NCI-H774 (cell line): ENCODE results near the gene MRGPRX4.
"Not testable (repeated sequence)": the region's sequence is repeated elsewhere in the genome, so short reads cannot be mapped to it uniquely, and the experiment has no call there.

Experiments
- DNase-seq: peaks from one replicate; lab custom pipeline; 2025; lab: John Stamatoyannopoulos, UW

MRGPRX4 gene

DNA sequence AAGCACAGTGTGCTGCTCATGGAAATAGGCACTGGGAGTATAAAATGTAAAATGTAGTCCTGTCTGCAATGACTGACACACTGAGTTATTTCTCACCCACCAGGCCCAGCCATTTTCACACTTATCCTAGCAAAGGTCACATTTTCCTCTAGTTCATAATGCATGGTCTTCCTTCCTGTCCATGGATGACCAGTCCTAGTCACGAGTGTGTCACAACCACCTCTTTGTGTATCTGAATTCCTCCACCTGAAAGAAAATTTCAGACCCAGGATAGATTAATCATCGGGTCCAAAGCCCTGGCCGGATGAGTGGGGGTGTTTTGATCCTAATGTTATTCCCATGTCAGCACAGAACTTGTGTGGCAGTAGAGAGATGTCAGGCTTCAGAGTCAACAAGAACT is at the start of gene MRGPRX4:
Gene MRGPRX4 (plus strand): TSS at position 172 of the 400 bp plus-strand sequence. CDS start 420 bp downstream, outside the sequence.
- DNase-seq: no peak

DNA sequence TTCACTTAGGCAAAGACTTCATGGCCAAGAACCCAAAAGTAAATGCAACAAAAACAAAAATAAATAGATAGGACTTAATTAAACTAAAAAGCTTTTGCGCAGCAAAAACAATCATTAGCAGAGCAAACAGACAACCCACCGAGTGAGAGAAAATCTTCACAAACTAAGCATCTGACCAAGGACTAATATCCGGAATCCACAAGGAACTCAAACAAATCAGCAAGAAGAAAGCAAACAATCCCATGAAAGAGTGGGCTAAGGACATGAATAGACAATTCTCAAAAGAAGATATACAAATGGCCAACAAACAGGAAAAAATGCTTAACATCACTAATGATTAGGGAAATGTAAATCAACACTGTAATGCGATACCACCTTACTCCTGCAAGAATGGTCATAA is 41.5 kb upstream of the MRGPRX4 start:
- DNase-seq: not testable (repeated sequence)

DNA sequence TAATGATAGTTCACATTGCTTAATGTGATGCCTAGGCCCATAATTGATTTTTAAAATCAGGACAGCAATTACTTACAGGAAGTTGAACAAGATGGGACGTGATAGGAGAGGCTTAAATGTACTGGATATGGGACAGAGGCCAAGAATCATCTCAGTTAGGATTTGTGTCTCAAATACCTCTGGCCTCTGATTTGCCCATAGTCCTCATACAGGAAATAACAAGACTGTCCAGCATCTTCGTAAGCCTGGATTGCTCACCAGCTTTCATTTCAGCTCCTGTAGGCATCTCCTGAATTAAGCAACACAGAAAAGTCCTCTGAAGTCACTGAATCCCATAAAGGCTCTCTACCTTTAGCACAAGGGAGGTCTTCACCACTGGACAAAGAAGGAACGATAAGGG is 40.3 kb upstream of the MRGPRX4 start, which contains the start of gene MRGPRX3:
Gene MRGPRX3 (plus strand): TSS at position 231 of the 400 bp plus-strand sequence. CDS start 4,632 bp downstream, outside the sequence.
- DNase-seq: no peak

DNA sequence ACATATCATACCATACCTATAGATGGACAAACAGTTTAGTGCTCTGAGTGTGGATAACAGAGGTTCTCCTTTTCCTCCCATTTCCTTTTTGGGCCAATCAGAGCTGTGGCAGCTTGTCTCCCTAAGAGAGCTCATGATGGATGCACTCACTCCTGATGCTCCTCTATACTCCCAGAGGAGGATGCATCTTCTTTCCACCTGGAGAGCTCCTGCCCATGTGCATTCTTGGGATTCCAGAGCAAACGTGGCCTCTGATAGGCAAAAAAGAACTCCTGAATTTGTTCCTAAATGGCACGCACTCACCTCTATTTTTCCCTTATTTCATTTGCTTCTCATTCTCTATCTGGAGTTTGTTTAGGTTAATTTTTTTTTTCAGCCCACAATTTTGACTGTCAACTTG is 37.3 kb upstream of the MRGPRX4 start:
- DNase-seq: no peak

DNA sequence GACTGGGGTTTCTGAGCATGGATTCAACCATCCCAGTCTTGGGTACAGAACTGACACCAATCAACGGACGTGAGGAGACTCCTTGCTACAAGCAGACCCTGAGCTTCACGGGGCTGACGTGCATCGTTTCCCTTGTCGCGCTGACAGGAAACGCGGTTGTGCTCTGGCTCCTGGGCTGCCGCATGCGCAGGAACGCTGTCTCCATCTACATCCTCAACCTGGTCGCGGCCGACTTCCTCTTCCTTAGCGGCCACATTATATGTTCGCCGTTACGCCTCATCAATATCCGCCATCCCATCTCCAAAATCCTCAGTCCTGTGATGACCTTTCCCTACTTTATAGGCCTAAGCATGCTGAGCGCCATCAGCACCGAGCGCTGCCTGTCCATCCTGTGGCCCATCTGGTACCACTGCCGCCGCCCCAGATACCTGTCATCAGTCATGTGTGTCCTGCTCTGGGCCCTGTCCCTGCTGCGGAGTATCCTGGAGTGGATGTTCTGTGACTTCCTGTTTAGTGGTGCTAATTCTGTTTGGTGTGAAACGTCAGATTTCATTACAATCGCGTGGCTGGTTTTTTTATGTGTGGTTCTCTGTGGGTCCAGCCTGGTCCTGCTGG is 35.3 kb upstream of the MRGPRX4 start:
- DNase-seq: no peak

DNA sequence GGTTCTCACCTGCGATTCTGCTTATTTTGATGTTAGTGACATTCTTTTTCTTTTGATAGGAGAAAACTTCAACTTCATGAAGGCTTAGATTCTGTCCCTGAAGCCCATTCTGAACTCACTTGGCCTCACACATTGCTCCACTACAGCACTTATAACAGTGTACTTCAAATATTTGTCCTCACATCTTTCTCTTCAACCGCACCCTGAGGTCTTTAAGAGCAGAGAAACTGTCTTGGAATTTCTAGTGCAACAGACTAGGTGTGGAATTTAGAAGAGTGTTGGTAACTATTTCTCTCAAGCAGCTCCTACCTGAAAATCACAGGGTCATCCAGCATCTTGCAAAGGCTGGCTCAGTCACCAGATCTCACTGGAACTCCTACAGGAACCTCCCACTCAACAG is 32.5 kb upstream of the MRGPRX4 start:
- no peak for DNase-seq

DNA sequence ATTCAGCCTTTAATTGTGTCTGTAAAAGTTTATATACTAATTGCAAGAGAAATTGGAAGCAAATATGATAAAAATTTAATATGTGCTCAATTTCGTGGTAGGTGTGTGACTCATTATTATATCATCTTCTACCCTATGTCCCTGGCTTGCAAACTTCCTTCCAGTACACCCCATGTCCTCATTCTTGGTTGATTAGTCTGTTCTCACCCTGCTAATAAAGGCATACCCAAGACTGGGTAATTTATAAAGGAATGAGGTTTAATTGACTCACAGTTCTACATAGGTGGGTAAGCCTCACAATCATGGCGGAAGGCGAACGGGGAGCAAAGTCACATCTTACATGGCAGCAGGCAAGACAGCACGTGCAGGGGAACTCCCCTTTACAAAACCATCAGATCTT is 28.4 kb upstream of the MRGPRX4 start:
- no peak for DNase-seq

DNA sequence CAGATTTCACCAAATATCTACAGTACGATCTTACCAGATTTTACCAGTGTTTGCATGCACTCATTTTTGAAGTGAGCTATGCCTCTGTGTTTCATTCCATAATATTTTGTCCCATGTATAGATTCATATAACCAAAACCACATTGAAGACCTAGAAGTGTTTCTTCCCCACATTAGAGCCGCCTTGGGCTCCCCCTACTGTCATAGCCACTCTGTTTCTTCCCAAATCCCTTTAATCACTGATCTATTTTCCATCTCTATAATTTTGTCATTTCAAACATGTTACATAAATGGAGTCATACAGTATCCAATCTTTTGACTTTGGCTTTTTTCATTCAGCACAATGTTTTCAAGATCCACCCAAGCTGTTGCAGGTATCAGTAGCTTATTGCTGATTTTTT is 27.6 kb upstream of the MRGPRX4 start:
- DNase-seq: no peak

DNA sequence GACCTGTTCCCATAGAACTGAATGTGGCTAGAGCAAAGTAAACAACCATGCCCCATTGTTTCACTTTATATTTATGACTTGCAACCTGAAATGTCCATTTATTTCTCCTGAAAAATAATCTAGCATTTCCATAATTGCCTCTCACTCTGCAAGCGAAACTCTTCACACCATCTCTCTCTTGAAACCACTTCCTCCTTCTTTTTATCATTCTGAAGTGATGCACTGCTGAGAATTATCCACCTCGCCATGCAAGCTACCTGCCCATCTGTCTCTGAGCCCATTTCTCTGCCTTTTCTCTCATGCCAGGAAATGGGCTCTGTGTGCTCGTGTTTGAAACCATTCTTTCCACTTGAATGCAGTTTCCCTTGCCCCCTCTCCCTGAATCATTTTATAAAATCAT is 26.8 kb upstream of the MRGPRX4 start:
- DNase-seq: no peak

DNA sequence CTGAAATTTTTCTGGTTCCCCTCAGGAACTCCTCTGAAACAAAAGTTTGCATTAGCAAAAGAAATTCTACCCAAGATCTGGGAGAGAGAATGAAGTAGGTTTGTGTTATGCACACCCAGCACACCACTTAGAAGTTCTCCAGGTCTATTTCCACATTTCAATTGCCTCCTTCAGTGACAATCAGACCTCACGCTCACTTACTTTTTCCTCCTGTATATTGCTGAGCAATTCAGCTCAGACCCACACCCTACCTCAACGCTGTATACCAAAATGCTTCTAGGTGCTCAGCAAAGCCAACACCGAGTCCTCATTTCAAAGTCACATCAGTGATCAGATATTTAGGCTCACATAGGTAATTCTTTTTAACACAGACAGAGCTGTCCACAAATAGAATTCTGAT is 21.1 kb upstream of the MRGPRX4 start:
- DNase-seq: no peak

DNA sequence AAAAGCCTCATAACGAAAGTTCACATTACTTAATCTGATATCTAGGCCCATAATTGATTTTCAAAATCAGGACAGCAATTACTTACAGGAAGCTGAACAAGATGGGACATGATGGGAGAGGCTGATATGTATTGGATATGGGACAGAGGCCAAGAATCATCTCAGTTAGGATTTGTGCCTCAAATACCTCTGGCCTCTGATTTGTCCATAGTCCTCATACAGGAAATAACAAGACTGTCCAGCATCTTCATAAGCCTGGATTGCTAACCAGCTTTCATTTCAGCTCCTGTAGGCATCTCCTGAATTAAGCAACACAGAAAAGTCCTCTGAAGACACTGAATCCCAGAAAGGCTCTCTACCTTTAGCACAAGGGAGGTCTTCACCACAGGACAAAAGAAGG is 4.3 kb upstream of the MRGPRX4 start:
- DNase-seq: no peak

DNA sequence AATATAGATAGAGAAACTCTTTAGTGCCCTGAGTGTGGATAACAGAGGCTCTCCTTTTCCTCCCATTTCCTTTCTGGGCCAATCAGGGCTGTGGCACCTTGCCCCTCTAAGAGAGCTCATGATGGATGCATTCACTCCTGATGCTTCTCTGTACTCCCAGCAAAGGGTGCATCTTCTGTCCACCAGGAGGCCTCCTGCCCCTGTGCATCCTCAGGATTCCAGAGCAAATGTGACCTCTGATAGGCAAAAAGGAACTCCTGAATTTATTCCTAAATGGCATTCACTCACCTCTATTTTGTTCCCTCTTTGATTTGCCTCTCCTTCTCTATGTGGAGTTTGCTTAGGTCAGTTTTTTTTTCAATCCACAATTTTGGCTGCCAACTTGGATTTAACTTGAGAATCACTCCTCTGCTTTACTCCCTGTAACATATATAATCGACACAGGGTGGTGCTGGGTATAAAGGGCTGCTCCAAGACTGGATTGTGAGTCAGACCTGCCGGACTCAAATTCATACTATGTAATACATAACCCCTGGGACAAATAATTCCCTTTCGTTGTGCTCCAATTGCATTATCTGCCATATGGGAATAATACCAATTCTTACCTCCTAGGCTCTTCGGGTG is 1.1 kb upstream of the MRGPRX4 start:
- no peak for DNase-seq

DNA sequence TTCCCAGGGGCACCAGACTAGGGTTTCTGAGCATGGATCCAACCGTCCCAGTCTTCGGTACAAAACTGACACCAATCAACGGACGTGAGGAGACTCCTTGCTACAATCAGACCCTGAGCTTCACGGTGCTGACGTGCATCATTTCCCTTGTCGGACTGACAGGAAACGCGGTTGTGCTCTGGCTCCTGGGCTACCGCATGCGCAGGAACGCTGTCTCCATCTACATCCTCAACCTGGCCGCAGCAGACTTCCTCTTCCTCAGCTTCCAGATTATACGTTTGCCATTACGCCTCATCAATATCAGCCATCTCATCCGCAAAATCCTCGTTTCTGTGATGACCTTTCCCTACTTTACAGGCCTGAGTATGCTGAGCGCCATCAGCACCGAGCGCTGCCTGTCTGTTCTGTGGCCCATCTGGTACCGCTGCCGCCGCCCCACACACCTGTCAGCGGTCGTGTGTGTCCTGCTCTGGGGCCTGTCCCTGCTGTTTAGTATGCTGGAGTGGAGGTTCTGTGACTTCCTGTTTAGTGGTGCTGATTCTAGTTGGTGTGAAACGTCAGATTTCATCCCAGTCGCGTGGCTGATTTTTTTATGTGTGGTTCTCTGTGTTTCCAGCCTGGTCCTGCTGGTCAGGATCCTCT is 709 bp downstream of the MRGPRX4 start:
- DNase-seq: no peak

DNA sequence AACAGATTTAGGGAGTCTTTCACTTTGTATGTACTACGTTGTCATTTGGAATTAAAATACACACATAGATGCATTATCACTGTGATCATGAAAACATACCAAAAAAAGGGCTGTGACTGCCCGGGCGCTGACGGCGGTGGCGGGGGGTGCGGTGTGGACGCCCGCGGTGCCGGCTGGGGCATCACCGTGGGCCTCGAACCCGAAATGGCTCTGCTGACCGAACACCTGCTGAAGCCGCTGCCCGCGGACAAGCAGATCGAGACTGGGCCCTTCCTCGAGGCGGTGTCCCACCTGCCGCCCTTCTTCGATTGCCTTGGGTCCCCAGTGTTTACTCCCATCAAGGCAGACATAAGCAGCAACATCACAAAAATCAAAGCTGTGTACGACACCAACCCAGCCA is 16.2 kb downstream of the MRGPRX4 start:
- DNase-seq: no peak

DNA sequence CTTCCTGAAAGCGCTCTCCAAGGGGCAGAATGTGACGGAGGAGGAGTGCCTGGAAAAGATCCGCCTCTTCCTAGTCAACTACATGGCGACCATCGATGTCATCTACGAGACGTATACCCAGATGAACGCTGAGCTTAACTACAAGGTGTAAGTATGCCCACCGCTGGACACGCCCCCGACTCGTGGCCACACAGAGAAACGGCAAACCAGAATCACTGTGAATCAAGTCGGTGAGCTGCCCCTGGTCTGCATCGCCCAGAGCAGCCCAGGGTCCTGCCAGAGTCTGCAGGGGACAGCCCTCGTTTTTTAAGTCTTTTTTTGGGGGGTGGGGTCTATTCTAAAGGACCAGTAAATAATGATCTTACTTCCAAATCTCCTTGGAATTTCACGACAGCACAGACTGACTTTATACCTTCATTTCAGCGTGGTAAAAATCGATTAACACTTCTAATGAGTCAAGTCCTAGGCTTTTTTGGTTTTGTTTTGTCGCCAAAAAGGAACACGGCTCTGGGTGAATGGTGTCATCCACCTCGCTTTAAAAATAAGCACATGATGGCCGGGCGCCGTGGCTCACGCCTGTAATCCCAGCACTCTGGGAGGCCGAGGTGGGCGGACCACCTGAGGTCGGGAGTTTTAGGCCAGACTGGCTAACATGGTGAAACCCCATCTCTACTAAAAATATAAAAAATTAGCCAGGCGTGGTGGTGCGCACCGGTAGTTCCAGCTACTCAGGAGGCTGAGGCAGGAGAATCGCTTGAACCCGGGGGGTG is 17.0 kb downstream of the MRGPRX4 start:
- DNase-seq: not testable (repeated sequence)

DNA sequence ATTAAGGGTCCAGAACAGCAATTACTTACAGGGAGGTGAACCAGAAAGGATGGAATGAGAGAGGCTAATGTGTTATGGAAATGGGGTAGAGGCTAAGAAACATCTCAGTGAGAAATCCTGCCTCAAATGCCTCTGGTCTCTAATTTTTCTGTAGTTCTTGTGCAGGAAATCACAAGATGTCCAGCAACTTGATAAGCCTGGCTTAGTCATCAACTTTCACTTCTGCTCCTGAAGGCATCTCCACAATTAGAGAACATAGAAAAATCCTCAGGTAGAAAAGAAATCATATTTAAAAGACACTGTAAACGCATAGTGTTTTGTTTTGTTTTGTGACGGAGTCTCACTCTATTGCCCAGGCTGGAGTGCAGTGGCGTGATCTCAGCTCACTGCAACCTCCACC is 18.7 kb downstream of the MRGPRX4 start:
- DNase-seq: no peak

DNA sequence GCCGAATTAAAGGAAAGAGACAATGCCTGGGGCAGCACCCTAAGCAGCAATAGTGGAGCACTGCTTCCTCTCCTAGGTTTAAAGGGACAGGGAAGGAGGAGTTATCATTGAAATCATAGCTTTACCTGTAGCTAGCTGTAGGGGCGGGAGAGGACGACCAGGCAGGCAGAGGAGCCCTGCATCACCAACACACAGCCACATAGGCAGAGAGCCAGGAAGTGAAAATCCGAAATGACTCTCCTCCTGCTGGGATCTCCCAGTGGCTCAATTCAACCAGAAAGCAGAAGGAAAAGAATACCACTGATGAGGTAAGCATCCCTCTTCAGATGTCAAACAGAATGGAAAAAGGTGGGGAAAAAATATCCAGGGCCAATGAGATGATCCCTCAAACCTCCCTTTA is 20.4 kb downstream of the MRGPRX4 start:
- DNase-seq: no peak

DNA sequence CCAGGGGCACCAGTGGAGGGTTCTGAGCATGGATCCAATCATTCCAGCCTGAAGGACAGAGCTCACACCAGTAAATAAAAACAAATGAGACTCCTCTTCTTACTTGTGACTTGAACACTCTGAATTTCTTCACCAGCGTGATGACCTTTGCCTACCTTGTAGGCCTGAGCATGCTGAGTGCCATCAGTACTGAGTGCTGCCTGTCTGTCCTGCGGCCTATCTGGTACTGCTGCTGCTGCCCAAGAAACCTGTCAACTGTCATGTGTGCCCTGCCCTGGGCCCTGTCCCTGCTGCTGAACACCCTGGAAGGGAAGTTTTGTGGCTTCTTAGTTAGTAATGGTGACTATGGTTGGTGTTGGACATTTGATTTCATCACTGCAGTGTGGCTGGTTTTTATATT is 23.9 kb downstream of the MRGPRX4 start:
- no peak for DNase-seq

DNA sequence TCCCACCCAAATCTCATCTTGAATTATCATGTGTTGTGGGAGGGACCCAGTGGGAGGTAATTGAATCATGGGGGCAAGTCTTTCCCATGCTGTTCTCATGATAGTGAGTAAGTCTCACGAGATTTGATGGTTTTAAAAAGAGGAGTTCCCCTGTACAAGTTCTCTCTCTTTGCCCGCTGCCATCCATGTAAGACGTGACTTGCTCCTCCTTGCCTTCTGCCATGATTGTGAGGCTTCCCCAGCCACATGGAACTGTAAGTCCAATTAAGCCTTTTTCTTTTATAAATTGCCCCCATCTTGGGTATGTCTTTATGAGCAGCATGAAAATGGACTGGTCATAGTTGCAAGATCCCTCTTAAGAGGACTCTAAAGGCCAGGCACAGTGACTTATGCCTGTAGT is 25.1 kb downstream of the MRGPRX4 start:
- DNase-seq: not testable (repeated sequence)

DNA sequence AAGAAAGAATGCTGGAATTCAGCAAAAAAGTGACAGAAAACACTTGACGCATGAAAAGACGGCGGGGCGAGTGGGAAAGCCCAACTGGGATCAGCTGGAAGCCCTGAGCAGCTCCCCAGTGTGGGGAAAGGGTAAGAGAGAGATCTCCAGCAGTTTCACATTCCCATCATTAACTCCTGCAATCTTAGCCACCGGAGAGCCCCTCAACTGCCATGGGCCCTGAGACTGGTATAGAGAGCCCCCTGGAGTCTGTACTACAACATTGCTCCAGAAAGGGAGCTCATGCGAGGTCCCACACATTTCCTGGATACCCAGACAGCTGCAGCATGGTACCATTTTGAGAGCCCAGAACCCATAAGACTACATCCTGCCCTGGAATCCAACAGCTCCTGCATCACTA is 31.1 kb downstream of the MRGPRX4 start:
- DNase-seq: peak; percentile 3

DNA sequence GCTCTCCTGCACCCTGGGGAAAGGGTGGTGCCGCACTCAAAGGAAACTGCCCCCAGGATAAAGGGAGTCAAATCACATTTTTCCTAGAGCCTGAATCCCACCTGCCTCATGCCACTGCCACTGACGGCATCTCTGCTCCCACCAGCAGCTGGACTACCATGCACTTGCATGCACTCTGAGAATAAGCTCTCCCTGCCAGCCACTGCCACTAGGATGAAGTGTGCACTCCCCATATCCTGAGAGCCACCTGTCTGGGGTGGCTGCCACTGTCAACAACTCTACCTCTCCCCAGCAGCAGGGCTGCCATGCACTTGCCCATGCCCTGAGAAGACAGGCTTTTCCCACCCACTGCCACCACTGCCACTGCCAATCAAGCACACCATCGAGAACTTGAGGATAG is 31.6 kb downstream of the MRGPRX4 start:
- no peak for DNase-seq

DNA sequence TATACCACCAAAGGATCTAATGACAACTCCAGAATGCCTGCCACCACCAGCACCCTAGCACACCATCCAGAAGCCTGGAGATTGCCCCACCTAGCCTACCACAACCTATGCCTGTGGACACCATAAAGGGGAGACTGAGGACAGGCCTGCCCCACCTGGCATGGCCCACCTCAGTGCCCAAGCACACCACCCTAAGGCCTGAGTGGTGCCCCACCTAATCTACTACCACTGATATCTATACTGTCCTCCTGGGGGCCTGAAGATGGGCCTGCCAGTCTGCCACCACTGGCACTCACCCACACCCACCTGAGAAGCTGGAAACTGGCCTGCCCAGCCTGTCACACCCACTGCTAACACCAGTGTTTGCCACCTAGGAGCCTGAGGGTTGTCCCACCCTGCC is 32.1 kb downstream of the MRGPRX4 start:
- DNase-seq: no peak

DNA sequence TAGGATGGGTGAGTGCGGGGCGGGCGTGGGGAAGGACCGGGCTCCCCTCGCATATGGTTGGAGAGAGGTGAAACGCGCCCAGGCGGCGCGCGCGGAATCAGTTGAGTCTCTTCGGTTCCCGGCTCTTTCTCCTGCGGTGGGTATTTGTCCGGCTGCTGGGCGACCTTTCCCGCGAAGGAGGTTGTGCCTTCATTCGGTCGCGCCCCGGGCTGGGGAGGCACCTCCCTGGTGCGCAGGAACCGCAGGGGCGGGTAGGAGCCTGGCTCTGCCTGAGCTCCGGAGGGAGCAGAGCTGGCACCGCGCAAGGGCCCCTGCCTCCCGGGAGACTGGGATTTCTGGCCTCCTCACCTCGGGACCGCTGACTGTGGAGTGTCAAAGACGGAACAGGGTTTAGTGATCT is 36.4 kb downstream of the MRGPRX4 start:
- DNase-seq: no peak
